Liver (tissue), 9 donors: ENCODE measurements around the gene LIMS2. TPM values are rescaled to one million over a fixed set of nuclear protein-coding genes. Genes with fewer than 3 reads are reported as not detected.

Source experiments
- DNase-seq: peaks from one replicate; pipeline ENCODE4 v3.0.0-alpha.2; 2017; ENCODE audit warnings: low spot score
- H3K27ac ChIP-seq, 2 donors: one replicate each; pipeline ENCODE4 v1.7.0; 2013; ENCODE audit warnings: inconsistent platforms in 2 of 2, low read length in 2 of 2, control low read depth in 1 of 2, low read depth in 1 of 2, mild to moderate bottlenecking in 1 of 2
- H3K27me3 ChIP-seq, 4 donors: one replicate each; pipeline versions ENCODE4 v1.6.1 to v1.7.0; 2013; ENCODE audit warnings: low read length in 3 of 4, inconsistent platforms in 1 of 4, mild to moderate bottlenecking in 1 of 4, moderate library complexity in 1 of 4; ENCODE audit not compliant: control insufficient read depth in 4 of 4, insufficient read depth in 4 of 4
- H3K36me3 ChIP-seq, 4 donors: one replicate each; pipeline versions ENCODE4 v1.6.1 to v1.7.0; 2013; ENCODE audit warnings: low read length in 3 of 4, mild to moderate bottlenecking in 3 of 4, low read depth in 1 of 4, moderate library complexity in 1 of 4; ENCODE audit not compliant: control insufficient read depth in 4 of 4, insufficient read depth in 3 of 4
- H3K4me1 ChIP-seq, 4 donors: one replicate each; pipeline versions ENCODE4 v1.6.1 to v1.7.0; 2013; ENCODE audit warnings: low read length in 3 of 4, mild to moderate bottlenecking in 3 of 4, moderate library complexity in 1 of 4; ENCODE audit not compliant: control insufficient read depth in 4 of 4, insufficient read depth in 4 of 4
- H3K4me3 ChIP-seq, 3 donors: one replicate each; pipeline versions ENCODE4 v1.6.1 to v1.7.0; 2013; ENCODE audit warnings: low read length in 3 of 3, control low read depth in 1 of 3, low read depth in 1 of 3, mild to moderate bottlenecking in 1 of 3
- H3K9ac ChIP-seq, 2 donors: one replicate each; pipeline ENCODE4 v1.7.0; 2013; ENCODE audit warnings: low read length in 2 of 2, mild to moderate bottlenecking in 2 of 2, moderate library complexity in 2 of 2, control low read depth in 1 of 2, low read depth in 1 of 2
- H3K9me3 ChIP-seq, 4 donors: one replicate each; pipeline versions ENCODE4 v1.6.1 to v1.7.0; 2013; ENCODE audit warnings: low read length in 3 of 4; ENCODE audit not compliant: control insufficient read depth in 4 of 4
- ATF3 ChIP-seq: IDR thresholded peaks from 2 replicates; pipeline ENCODE4 v1.6.1; 2016; ENCODE audit warnings: antibody characterized with exemption
- CTCF ChIP-seq: fragments of 150-350 bp; IDR thresholded peaks from 2 replicates; pipeline ENCODE4 v1.5.1; 2017; ENCODE audit warnings: improper control_type of control experiment, low read depth, low read length; ENCODE audit not compliant: missing input control
- EGR1 ChIP-seq, 2 donors: IDR thresholded peaks; 2 replicates each; pipeline ENCODE4 v1.6.1; 2016 to 2018; ENCODE audit warnings: antibody characterized with exemption in 2 of 2, low read depth in 2 of 2
- FOXA1 ChIP-seq: IDR thresholded peaks from 2 replicates; pipeline ENCODE4 v1.6.1; 2016; ENCODE audit warnings: antibody characterized with exemption
- FOXA2 ChIP-seq: IDR thresholded peaks from 2 replicates; pipeline ENCODE4 v1.6.1; 2016; ENCODE audit warnings: antibody characterized with exemption
- GABPA ChIP-seq, 2 donors: IDR thresholded peaks in 1 of 2; conservative IDR thresholded peaks in 1 of 2; 2 replicates each; pipeline ENCODE4 v1.6.1; 2016; ENCODE audit warnings: antibody characterized with exemption in 2 of 2, mild to moderate bottlenecking in 1 of 2, moderate library complexity in 1 of 2
- HNF4A ChIP-seq, 2 donors: conservative IDR thresholded peaks; 2 replicates each; pipeline ENCODE4 v1.6.1; 2016; ENCODE audit warnings: antibody characterized with exemption in 2 of 2, mild to moderate bottlenecking in 2 of 2
- HNF4G ChIP-seq: IDR thresholded peaks from 2 replicates; pipeline ENCODE4 v1.6.1; 2016; ENCODE audit warnings: antibody characterized with exemption
- JUND ChIP-seq, 2 donors: IDR thresholded peaks; 2 replicates each; pipeline ENCODE4 v1.6.1; 2016; ENCODE audit warnings: antibody characterized with exemption in 2 of 2
- MAX ChIP-seq: IDR thresholded peaks from 2 replicates; pipeline ENCODE4 v1.6.1; 2016; ENCODE audit warnings: antibody characterized with exemption
- NR2F2 ChIP-seq: IDR thresholded peaks from 2 replicates; pipeline ENCODE4 v1.6.1; 2016; ENCODE audit warnings: antibody characterized with exemption
- RAD21 ChIP-seq, 2 donors: IDR thresholded peaks; 2 replicates each; pipeline ENCODE4 v1.6.1; 2016; ENCODE audit warnings: antibody characterized with exemption in 2 of 2, mild to moderate bottlenecking in 2 of 2
- REST ChIP-seq: IDR thresholded peaks from 2 replicates; pipeline ENCODE4 v1.6.1; 2016; ENCODE audit warnings: antibody characterized with exemption, mild to moderate bottlenecking
- RXRA ChIP-seq, 2 donors: IDR thresholded peaks; 2 replicates each; pipeline ENCODE4 v1.6.1; 2017 to 2018; ENCODE audit warnings: antibody characterized with exemption in 2 of 2, mild to moderate bottlenecking in 1 of 2
- SP1 ChIP-seq: IDR thresholded peaks from 2 replicates; pipeline ENCODE4 v1.6.1; 2018; ENCODE audit warnings: antibody characterized with exemption, mild to moderate bottlenecking
- TAF1 ChIP-seq: conservative IDR thresholded peaks from 2 replicates; pipeline ENCODE4 v1.6.1; 2016; ENCODE audit warnings: antibody characterized with exemption, mild to moderate bottlenecking
- YY1 ChIP-seq: IDR thresholded peaks from 2 replicates; pipeline ENCODE4 v1.6.1; 2016; ENCODE audit warnings: antibody characterized with exemption, mild to moderate bottlenecking
- ZBTB33 ChIP-seq: IDR thresholded peaks from 2 replicates; pipeline ENCODE4 v1.6.1; 2016; ENCODE audit warnings: antibody characterized with exemption
- WGBS: extraction: QIAGEN DNeasy Blood & Tissue Kit; methylation state at CpG from one replicate; pipeline ENCODE4 v1.1.7; 2013; 5-methylcytosine and 5-hydroxymethylcytosine counted together
- polyA plus RNA-seq, 2 donors: library from polyadenylated mRNA; stranded (reverse) in 1 of 2; unstranded in 1 of 2; fragments of 200-250 nt in 1 of 2; fragments of >200 nt in 1 of 2; fragmentation: Nextera tagmentation in 1 of 2; extraction: Ambion mirVana in 1 of 2; gene quantifications; one replicate each; pipeline versions ENCODE4 v1.2.1 to v1.2.3, GENCODE V29; 2013 to 2015
- total RNA-seq, 2 donors: library from RNA; depleted of rRNA; stranded (reverse); fragments of >200 nt; gene quantifications; one replicate each; pipeline ENCODE4 v1.2.3, GENCODE V29; 2014
- donor health status: healthy.
- donor health status: healthy.
- donor health status: healthy.
- donor health status: healthy.
- donor health status: healthy.

LIMS2 gene
- total and polyA plus RNA-seq, 4 donors: 1.4 to 17.9 (median 16.1) TPM

GRCh38 chr2:127650041-127650784, 25.1 kb downstream of the LIMS2 start:
- no peaks in the 10 kb centered on the region for H3K9me3 ChIP-seq
- H3K27me3 ChIP-seq: no peaks in the 10 kb centered on the region
- H3K27ac ChIP-seq: no peak overlapping the region
- 75% methylated on average over 17 of the region's 17 CpGs for WGBS
- no peak overlapping the region for H3K9ac ChIP-seq
- H3K4me3 ChIP-seq: no peak overlapping the region
- TF ChIP-seq NR2F2: no peak
- no peak for TF ChIP-seq FOXA2
- no peak for TF ChIP-seq HNF4A (conservative IDR thresholded peaks at IDR 0.05)
- no peak for TF ChIP-seq MAX
- TF ChIP-seq FOXA1: no peak
- no peak for TF ChIP-seq HNF4G
- TF ChIP-seq REST: no peak
- no peak for TF ChIP-seq ZBTB33
- TF ChIP-seq RXRA (IDR thresholded peaks at IDR 0.05): no peak
- no peak for TF ChIP-seq TAF1
- TF ChIP-seq YY1: no peak
- TF ChIP-seq JUND (IDR thresholded peaks at IDR 0.05): no peak
- no peak for TF ChIP-seq GABPA (IDR thresholded peaks at IDR 0.05 in 1 of 2, conservative IDR thresholded peaks at IDR 0.05 in 1 of 2)
- TF ChIP-seq SP1: no peak
- TF ChIP-seq EGR1 (IDR thresholded peaks at IDR 0.05; ENCODE audit: low read depth in 2 of 2): no peak
- no peak for TF ChIP-seq ATF3
- no peak for TF ChIP-seq CTCF
- no peak for TF ChIP-seq RAD21 (IDR thresholded peaks at IDR 0.05)
- no peak for DNase-seq
- H3K36me3 ChIP-seq: peaks cover 0 to 9% (median 1%) of the 10 kb centered on the region in 4 donors
- peaks cover 2 to 16% (median 5%) of the 10 kb centered on the region in 4 donors for H3K4me1 ChIP-seq
